Measurements from ENCODE around the gene PRR14.

Gene PRR14

DNA sequence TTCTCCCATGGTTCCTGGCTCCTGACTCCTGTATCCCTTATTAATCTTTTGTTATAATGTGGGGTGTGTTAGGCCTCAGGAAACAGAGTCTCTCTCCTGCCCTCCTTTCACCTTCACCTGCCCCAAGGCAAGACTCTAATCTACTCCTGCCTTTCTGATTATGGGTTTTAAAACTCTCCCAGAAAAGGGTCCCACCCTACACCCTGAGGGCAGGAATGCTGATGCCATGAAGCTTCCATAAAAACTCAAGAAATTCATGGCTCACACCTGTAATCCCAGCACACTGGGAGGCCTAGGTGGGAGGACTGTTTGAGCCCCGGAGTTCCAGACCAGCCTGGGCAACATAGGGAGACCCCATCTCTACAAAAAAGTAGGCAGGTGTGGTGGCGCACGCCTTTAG is 29.6 kb downstream of the PRR14 start:
- no peaks in the 10 kb centered on the region for H3K4me1 ChIP-seq (ENCODE audit: control insufficient read depth, insufficient read depth, low read depth, low read length)
- no peak overlapping the region for H4K8ac ChIP-seq (ENCODE audit: low read length)
- no peaks in the 10 kb centered on the region for H3K9me3 ChIP-seq (ENCODE audit: control insufficient read depth, low read length)
- WGBS = 92% methylated on average over 3 of the region's 3 CpGs
- no peak overlapping the region for H4K91ac ChIP-seq (ENCODE audit: low read length)
- H3K14ac ChIP-seq (ENCODE audit: low read length in 2 of 2) = no peak overlapping the region
- no peak overlapping the region for H3K4me3 ChIP-seq (ENCODE audit: insufficient read depth in 1 of 2, low read depth in 1 of 2, low read length in 2 of 2)
- no peak overlapping the region for H2AFZ ChIP-seq (ENCODE audit: low read depth, low read length)
- no peak overlapping the region for H2BK120ac ChIP-seq (ENCODE audit: low read depth, low read length)
- no peaks in the 10 kb centered on the region for H3K27me3 ChIP-seq (ENCODE audit: control insufficient read depth in 1 of 2, insufficient read depth in 1 of 2, low read length in 2 of 2)
- no peak overlapping the region for H2BK12ac ChIP-seq (ENCODE audit: low read length in 2 of 2)
- no peak overlapping the region for H3K4ac ChIP-seq (ENCODE audit: low read depth in 1 of 2, low read length in 2 of 2)
- no peak overlapping the region for H3K27ac ChIP-seq (ENCODE audit: low read length, poor library complexity, severe bottlenecking)
- no peak overlapping the region for H3K4me2 ChIP-seq (ENCODE audit: low read length, poor library complexity, severe bottlenecking)
- H2AK5ac ChIP-seq (ENCODE audit: low read length, severe bottlenecking) = no peak overlapping the region
- H3K9ac ChIP-seq (ENCODE audit: low read length) = no peak overlapping the region
- H3K79me1 ChIP-seq (replicated peaks; ENCODE audit: low read length, poor library complexity, severe bottlenecking) = no peaks in the 10 kb centered on the region
- H2BK5ac ChIP-seq (ENCODE audit: low read depth, low read length, poor library complexity, severe bottlenecking) = no peak overlapping the region
- H2BK15ac ChIP-seq (ENCODE audit: low read depth, poor library complexity, severe bottlenecking) = no peak overlapping the region
- H3K36me3 ChIP-seq (ENCODE audit: control insufficient read depth in 1 of 2, insufficient read depth in 2 of 2, low read depth in 1 of 2, low read length in 2 of 2) = no peaks in the 10 kb centered on the region
- H3K18ac ChIP-seq (ENCODE audit: low read depth in 1 of 2, low read length in 2 of 2) = no peak overlapping the region
- no peak overlapping the region for H3K23ac ChIP-seq (ENCODE audit: low read length in 2 of 2)
- no peak for DNase-seq

DNA sequence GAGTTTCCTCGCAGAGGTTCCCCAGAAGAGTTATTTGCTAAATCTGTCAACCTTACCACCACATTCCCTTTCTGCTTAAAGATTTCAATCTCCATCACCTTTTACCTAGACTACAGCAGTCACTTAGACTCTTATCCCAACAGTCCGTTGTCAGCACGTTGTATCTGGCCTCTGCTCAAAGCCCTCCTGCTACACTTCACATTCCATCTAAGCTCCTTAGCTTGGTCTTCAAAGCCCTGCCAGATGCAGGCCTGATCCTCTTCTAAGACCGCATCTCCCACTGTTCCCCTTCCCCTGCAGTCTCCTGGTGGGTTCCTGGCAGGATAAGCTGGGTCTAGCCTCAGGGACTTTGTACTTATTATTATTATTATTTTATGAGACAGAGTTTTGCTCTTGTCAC is 37.9 kb downstream of the PRR14 start:
- Histone ChIP-seq H3K4me2 (ENCODE audit: low read length, poor library complexity, severe bottlenecking) (no peak overlapping the region), H3K27me3 (ENCODE audit: control insufficient read depth in 1 of 2, insufficient read depth in 1 of 2, low read length in 2 of 2) (no peaks in the 10 kb centered on the region), H4K8ac (ENCODE audit: low read length) (no peak overlapping the region), H3K4ac (ENCODE audit: low read depth in 1 of 2, low read length in 2 of 2) (no peak overlapping the region), H2AFZ (ENCODE audit: low read depth, low read length) (no peak overlapping the region), H3K4me1 (ENCODE audit: control insufficient read depth, insufficient read depth, low read depth, low read length) (peaks cover under 1% of the 10 kb centered on the region), H3K18ac (ENCODE audit: low read depth in 1 of 2, low read length in 2 of 2) (no peak overlapping the region), H2AK5ac (ENCODE audit: low read length, severe bottlenecking) (no peak overlapping the region), H2BK120ac (ENCODE audit: low read depth, low read length) (no peak overlapping the region), H4K91ac (ENCODE audit: low read length) (no peak overlapping the region), H3K4me3 (ENCODE audit: insufficient read depth in 1 of 2, low read depth in 1 of 2, low read length in 2 of 2) (no peak overlapping the region), H3K79me1 (replicated peaks; ENCODE audit: low read length, poor library complexity, severe bottlenecking) (no peaks in the 10 kb centered on the region), H2BK12ac (ENCODE audit: low read length in 2 of 2) (no peak overlapping the region), H3K27ac (ENCODE audit: low read length, poor library complexity, severe bottlenecking) (no peak overlapping the region), H3K36me3 (ENCODE audit: control insufficient read depth in 1 of 2, insufficient read depth in 2 of 2, low read depth in 1 of 2, low read length in 2 of 2) (no peaks in the 10 kb centered on the region), H3K14ac (ENCODE audit: low read length in 2 of 2) (no peak overlapping the region), H3K9ac (ENCODE audit: low read length) (no peak overlapping the region), H3K23ac (ENCODE audit: low read length in 2 of 2) (no peak overlapping the region), H2BK5ac (ENCODE audit: low read depth, low read length, poor library complexity, severe bottlenecking) (no peak overlapping the region), H3K9me3 (ENCODE audit: control insufficient read depth, low read length) (no peaks in the 10 kb centered on the region), H2BK15ac (ENCODE audit: low read depth, poor library complexity, severe bottlenecking) (no peak overlapping the region)
- DNase-seq = no peak
- 81% methylated on average over 3 of the region's 4 CpGs for WGBS

DNA sequence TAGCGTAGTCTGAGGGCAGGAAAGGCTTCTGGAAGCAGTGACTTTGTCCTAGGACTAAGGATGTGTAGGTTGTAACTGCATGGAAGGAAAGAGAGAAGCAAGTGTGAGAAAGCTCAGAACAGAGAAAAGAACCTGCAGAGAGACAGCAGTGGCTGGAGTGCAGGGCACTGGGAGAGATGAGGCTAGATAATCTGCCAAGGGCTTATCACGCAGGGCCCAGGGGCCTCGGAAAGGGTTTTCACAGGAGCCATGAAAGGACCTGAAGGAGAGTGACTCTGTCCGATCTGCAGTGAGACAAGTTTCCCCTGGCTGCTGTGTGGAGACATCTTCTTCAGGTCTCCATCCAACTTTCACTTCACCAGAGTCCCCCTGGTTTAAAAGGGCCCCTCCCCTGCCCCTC is 41.1 kb downstream of the PRR14 start:
- no peak overlapping the region for H2BK120ac ChIP-seq (ENCODE audit: low read depth, low read length)
- H2BK15ac ChIP-seq (ENCODE audit: low read depth, poor library complexity, severe bottlenecking) = no peak overlapping the region
- H3K79me1 ChIP-seq (replicated peaks; ENCODE audit: low read length, poor library complexity, severe bottlenecking) = no peaks in the 10 kb centered on the region
- no peak overlapping the region for H3K18ac ChIP-seq (ENCODE audit: low read depth in 1 of 2, low read length in 2 of 2)
- no peak overlapping the region for H3K4ac ChIP-seq (ENCODE audit: low read depth in 1 of 2, low read length in 2 of 2)
- H3K36me3 ChIP-seq (ENCODE audit: control insufficient read depth in 1 of 2, insufficient read depth in 2 of 2, low read depth in 1 of 2, low read length in 2 of 2) = no peaks in the 10 kb centered on the region
- no peak overlapping the region for H4K8ac ChIP-seq (ENCODE audit: low read length)
- H3K9ac ChIP-seq (ENCODE audit: low read length) = no peak overlapping the region
- peaks cover 2% of the 10 kb centered on the region for H3K4me1 ChIP-seq (ENCODE audit: control insufficient read depth, insufficient read depth, low read depth, low read length)
- no peak overlapping the region for H3K14ac ChIP-seq (ENCODE audit: low read length in 2 of 2)
- no peak overlapping the region for H3K23ac ChIP-seq (ENCODE audit: low read length in 2 of 2)
- H2AK5ac ChIP-seq (ENCODE audit: low read length, severe bottlenecking) = no peak overlapping the region
- DNase-seq = no peak
- no peak overlapping the region for H2BK12ac ChIP-seq (ENCODE audit: low read length in 2 of 2)
- no peak overlapping the region for H3K4me2 ChIP-seq (ENCODE audit: low read length, poor library complexity, severe bottlenecking)
- no peak overlapping the region for H3K4me3 ChIP-seq (ENCODE audit: insufficient read depth in 1 of 2, low read depth in 1 of 2, low read length in 2 of 2)
- H4K91ac ChIP-seq (ENCODE audit: low read length) = no peak overlapping the region
- H3K9me3 ChIP-seq (ENCODE audit: control insufficient read depth, low read length) = no peaks in the 10 kb centered on the region
- H2BK5ac ChIP-seq (ENCODE audit: low read depth, low read length, poor library complexity, severe bottlenecking) = no peak overlapping the region
- no peaks in the 10 kb centered on the region for H3K27me3 ChIP-seq (ENCODE audit: control insufficient read depth in 1 of 2, insufficient read depth in 1 of 2, low read length in 2 of 2)
- 42% methylated on average over 4 of the region's 4 CpGs for WGBS
- H3K27ac ChIP-seq (ENCODE audit: low read length, poor library complexity, severe bottlenecking) = no peak overlapping the region
- no peak overlapping the region for H2AFZ ChIP-seq (ENCODE audit: low read depth, low read length)

DNA sequence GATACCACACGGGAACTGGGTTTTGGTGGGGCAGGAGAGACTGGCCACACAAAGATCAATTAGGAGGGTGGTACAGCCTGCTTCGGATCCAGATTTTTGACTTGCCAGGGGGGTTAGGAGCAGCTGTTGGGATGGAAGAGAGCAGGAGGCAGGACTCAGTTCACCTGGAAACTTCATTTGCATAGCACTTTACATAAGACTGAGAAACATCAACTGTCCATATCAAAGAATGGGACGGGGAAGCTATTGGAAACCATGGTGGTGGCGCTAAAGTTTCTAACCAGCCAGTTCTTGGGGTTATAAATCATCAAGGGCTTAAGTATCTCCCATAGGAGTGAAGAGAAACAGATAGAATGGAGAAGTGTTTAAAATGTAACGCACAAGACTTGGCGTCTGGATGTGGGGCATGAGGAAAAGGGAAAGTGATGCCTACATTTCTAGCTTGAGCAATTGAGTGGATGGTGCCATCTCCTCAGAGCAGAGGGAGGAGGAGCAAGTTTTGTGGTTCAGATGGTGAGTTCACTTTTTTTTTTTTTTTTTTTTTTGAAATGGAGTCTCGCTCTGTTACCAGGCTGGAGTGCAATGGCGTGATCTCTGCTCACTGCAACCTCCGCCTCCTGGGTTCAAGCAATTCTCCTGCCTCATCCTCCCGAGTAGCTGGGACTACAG is 41.8 kb downstream of the PRR14 start:
- H3K4me1 ChIP-seq (ENCODE audit: control insufficient read depth, insufficient read depth, low read depth, low read length) = peaks cover 2% of the 10 kb centered on the region
- 53% methylated on average over 7 of the region's 10 CpGs for WGBS
- no peak overlapping the region for H3K18ac ChIP-seq (ENCODE audit: low read depth in 1 of 2, low read length in 2 of 2)
- no peak overlapping the region for H2AK5ac ChIP-seq (ENCODE audit: low read length, severe bottlenecking)
- H2AFZ ChIP-seq (ENCODE audit: low read depth, low read length) = no peak overlapping the region
- no peaks in the 10 kb centered on the region for H3K36me3 ChIP-seq (ENCODE audit: control insufficient read depth in 1 of 2, insufficient read depth in 2 of 2, low read depth in 1 of 2, low read length in 2 of 2)
- no peak overlapping the region for H2BK120ac ChIP-seq (ENCODE audit: low read depth, low read length)
- H4K8ac ChIP-seq (ENCODE audit: low read length) = no peak overlapping the region
- no peak overlapping the region for H4K91ac ChIP-seq (ENCODE audit: low read length)
- H3K4me2 ChIP-seq (ENCODE audit: low read length, poor library complexity, severe bottlenecking) = no peak overlapping the region
- H3K79me1 ChIP-seq (replicated peaks; ENCODE audit: low read length, poor library complexity, severe bottlenecking) = no peaks in the 10 kb centered on the region
- H3K9ac ChIP-seq (ENCODE audit: low read length) = no peak overlapping the region
- no peak overlapping the region for H2BK15ac ChIP-seq (ENCODE audit: low read depth, poor library complexity, severe bottlenecking)
- H3K27ac ChIP-seq (ENCODE audit: low read length, poor library complexity, severe bottlenecking) = no peak overlapping the region
- no peak overlapping the region for H3K14ac ChIP-seq (ENCODE audit: low read length in 2 of 2)
- no peak overlapping the region for H2BK5ac ChIP-seq (ENCODE audit: low read depth, low read length, poor library complexity, severe bottlenecking)
- no peak overlapping the region for H3K4me3 ChIP-seq (ENCODE audit: insufficient read depth in 1 of 2, low read depth in 1 of 2, low read length in 2 of 2)
- H3K4ac ChIP-seq (ENCODE audit: low read depth in 1 of 2, low read length in 2 of 2) = no peak overlapping the region
- no peak overlapping the region for H2BK12ac ChIP-seq (ENCODE audit: low read length in 2 of 2)
- H3K27me3 ChIP-seq (ENCODE audit: control insufficient read depth in 1 of 2, insufficient read depth in 1 of 2, low read length in 2 of 2) = no peaks in the 10 kb centered on the region
- no peak overlapping the region for H3K23ac ChIP-seq (ENCODE audit: low read length in 2 of 2)
- H3K9me3 ChIP-seq (ENCODE audit: control insufficient read depth, low read length) = no peaks in the 10 kb centered on the region
- DNase-seq = no peak
